Activated CD4-positive, CD25-positive, alpha-beta regulatory T cell treated with anti-CD3 and anti-CD28 coated beads, Interleukin-2, amount 50 U/mL, for 16 hours (primary cell): ENCODE results near the gene TMCC2.

Source experiments
- DNase-seq: peaks from one replicate; pipeline ENCODE4 v3.0.0-alpha.2; 2020; ENCODE audit warnings: low read depth, low spot score

Gene TMCC2

GRCh38 chr1:205303247-205303888 is 75.6 kb downstream of the TMCC2 start:
- no peak for DNase-seq

- DNase-seq = no peak
Measured at GRCh38 chr1:205304046-205304694, 76.4 kb downstream of the TMCC2 start.

- DNase-seq = no peak
Measured at GRCh38 chr1:205304695-205305070, 76.9 kb downstream of the TMCC2 start.

- no peak for DNase-seq
Measured at GRCh38 chr1:205306929-205307566, 79.3 kb downstream of the TMCC2 start.

GRCh38 chr1:205309741-205310140 is 82.0 kb downstream of the TMCC2 start:
- DNase-seq = no peak

GRCh38 chr1:205310976-205311704 is 83.4 kb downstream of the TMCC2 start:
- no peak for DNase-seq

- DNase-seq = no peak
Measured at GRCh38 chr1:205312866-205313562, 85.3 kb downstream of the TMCC2 start.

GRCh38 chr1:205313563-205314308 is 86.0 kb downstream of the TMCC2 start:
- DNase-seq = no peak

GRCh38 chr1:205315008-205315618 is 87.4 kb downstream of the TMCC2 start:
- no peak for DNase-seq

- no peak for DNase-seq
Measured at GRCh38 chr1:205316161-205316566, 88.4 kb downstream of the TMCC2 start.

- DNase-seq = no peak
Measured at GRCh38 chr1:205317311-205317917, 89.7 kb downstream of the TMCC2 start.

- no peak for DNase-seq
Measured at GRCh38 chr1:205318231-205318991, 90.7 kb downstream of the TMCC2 start.

GRCh38 chr1:205319081-205320018 is 91.6 kb downstream of the TMCC2 start:
- no peak for DNase-seq

GRCh38 chr1:205321162-205321958 is 93.6 kb downstream of the TMCC2 start, which contains the start of gene NUAK2:
Gene NUAK2 (minus strand): TSS chr1:205321745. CDS start chr1:205321628, 117 bp downstream.
- DNase-seq = peak; percentile 54

- no peak for DNase-seq
Measured at GRCh38 chr1:205321959-205322283, 94.2 kb downstream of the TMCC2 start.
